ENCODE results near the gene ARHGAP24.

- TF ChIP-seq POLR2A (IDR thresholded peaks at IDR 0.05) = no peak
- TF ChIP-seq CTCF (IDR thresholded peaks at IDR 0.05) = no peak
Measured at GRCh38 chr4:85886665-85887064, 411.7 kb downstream of the ARHGAP24 start.
